Caco-2 (cell line): Measurements from ENCODE around the gene KCNK4. TPM values are rescaled to one million over a fixed set of nuclear protein-coding genes. Genes with fewer than 3 reads are reported as not detected.

Source experiments
- BruUV-seq: library from RNA; stranded (reverse); fragments of 400-500 nt; replicated peaks from 2 replicates; lab custom pipeline; 2021; lab: Mats Ljungman, UMichigan
- CTCF ChIA-PET: fragments of 300-600 bp; sonication (Branson Sonifier 250); formaldehyde crosslinking; loops from one replicate; lab custom pipeline; 2022; ENCODE audit warnings: antibody characterized with exemption; lab: Charles Lee
- POLR2A ChIA-PET: fragments of 300-600 bp; sonication (Branson Sonifier 250); formaldehyde crosslinking; loops from one replicate; lab custom pipeline; 2022; ENCODE audit warnings: antibody characterized with exemption; lab: Charles Lee
- DNase-seq, 2 experiments: peaks; one replicate each; pipeline versions ENCODE4 v3.0.0 to v3.0.0-alpha.2; 2020 to 2022
- H3K27me3 ChIP-seq: replicated peaks from 2 replicates; pipeline ENCODE4 v1.6.0; 2011; ENCODE audit warnings: low read length; ENCODE audit not compliant: control insufficient read depth, insufficient read depth
- H3K36me3 ChIP-seq: 2 replicates; pipeline ENCODE4 v1.5.1; 2011; ENCODE audit warnings: low read length; ENCODE audit not compliant: control insufficient read depth, insufficient read depth
- H3K4me1 ChIP-seq: fragments of 250-450 bp; sonication (Bioruptor Pico); 2 replicates; pipeline ENCODE4 v1.5.1; 2020; ENCODE audit warnings: mild to moderate bottlenecking
- H3K4me3 ChIP-seq: 2 replicates; pipeline ENCODE4 v1.5.1; 2011; ENCODE audit warnings: low read depth, mild to moderate bottlenecking, control low read depth, low read length
- H3K9me3 ChIP-seq: fragments of 250-450 bp; sonication (Bioruptor Pico); 2 replicates; pipeline ENCODE4 v1.5.1; 2020; ENCODE audit warnings: mild to moderate bottlenecking, moderate library complexity
- H3K27ac Mint-ChIP-seq: one replicate; pipeline ENCODE4 v1.8.0; 2022; ENCODE audit warnings: mixed read lengths; ENCODE audit not compliant: unreplicated experiment
- H3K27me3 Mint-ChIP-seq: one replicate; pipeline ENCODE4 v1.8.0; 2022; ENCODE audit warnings: mixed read lengths; ENCODE audit not compliant: insufficient read depth, unreplicated experiment
- H3K36me3 Mint-ChIP-seq: one replicate; pipeline ENCODE4 v1.8.0; 2022; ENCODE audit warnings: mild to moderate bottlenecking, mixed read lengths; ENCODE audit not compliant: insufficient read depth, unreplicated experiment
- H3K4me1 Mint-ChIP-seq: one replicate; pipeline ENCODE4 v1.8.0; 2022; ENCODE audit warnings: low read depth, mixed read lengths; ENCODE audit not compliant: unreplicated experiment
- H3K4me3 Mint-ChIP-seq: one replicate; pipeline ENCODE4 v1.8.0; 2022; ENCODE audit warnings: mild to moderate bottlenecking, moderate library complexity, mixed read lengths; ENCODE audit not compliant: unreplicated experiment
- H3K9me3 Mint-ChIP-seq: one replicate; pipeline ENCODE4 v1.8.0; 2022; ENCODE audit warnings: mixed read lengths; ENCODE audit not compliant: unreplicated experiment
- CTCF ChIP-seq, 2 experiments: fragments of 200-600 bp in 1 of 2; IDR thresholded peaks; 1 replicate in 1 of 2; 2 replicates in 1 of 2; pipeline versions ENCODE4 v1.5.1 to v1.8.0; 2011 to 2022; ENCODE audit warnings: antibody characterized with exemption in 1 of 2, control low read depth in 1 of 2, inconsistent platforms in 1 of 2, low read depth in 1 of 2, low read length in 1 of 2, mild to moderate bottlenecking in 1 of 2, moderate library complexity in 1 of 2; ENCODE audit not compliant: insufficient read depth in 1 of 2, severe bottlenecking in 1 of 2, unreplicated experiment in 1 of 2
- intact Hi-C: fragments of 100-400 bp; cut with micrococcal nuclease; formaldehyde crosslinking; loops from one replicate; pipeline ENCODE4 v1.10.0; 2022; ENCODE audit not compliant: unreplicated experiment
- total RNA-seq: library from RNA; stranded (reverse); gene quantifications from 2 replicates; pipeline ENCODE4 v1.2.3, GENCODE V29; 2022

KCNK4 gene
- total RNA-seq, 1 experiment from 2014 or later: not detected

GRCh38 chr11:64289002-64289564, 2.0 kb upstream of the KCNK4 start:
- Mint-ChIP-seq H3K36me3 (peaks cover 15% of the 10 kb centered on the region), H3K4me3 (no peak overlapping the region), H3K4me1 (peaks cover 9% of the 10 kb centered on the region), H3K9me3 (no peaks in the 10 kb centered on the region), H3K27me3 (peaks cover 9% of the 10 kb centered on the region), H3K27ac (no peak overlapping the region)
- ChIA-PET POLR2A (no interaction called here), CTCF (interaction anchor here (1.5 kb wide), 1 partner anchor 15 kb away, joined by 7 read pairs; no protein-coding TSS in a partner anchor)
- no peak for DNase-seq
- intact Hi-C loops: no loop called here
- Histone ChIP-seq H3K4me1 (peaks cover 12% of the 10 kb centered on the region), H3K4me3 (no peak overlapping the region), H3K27me3 (peaks cover 2% of the 10 kb centered on the region; the same call in 1 of the 2 replicates), H3K9me3 (no peaks in the 10 kb centered on the region), H3K36me3 (no peaks in the 10 kb centered on the region)
- no peak for TF ChIP-seq CTCF (IDR thresholded peaks at IDR 0.05; ENCODE audit: insufficient read depth in 1 of 2, low read depth in 1 of 2, low read length in 1 of 2, severe bottlenecking in 1 of 2, unreplicated experiment in 1 of 2)
- no TSS peak for BruUV-seq

DNA sequence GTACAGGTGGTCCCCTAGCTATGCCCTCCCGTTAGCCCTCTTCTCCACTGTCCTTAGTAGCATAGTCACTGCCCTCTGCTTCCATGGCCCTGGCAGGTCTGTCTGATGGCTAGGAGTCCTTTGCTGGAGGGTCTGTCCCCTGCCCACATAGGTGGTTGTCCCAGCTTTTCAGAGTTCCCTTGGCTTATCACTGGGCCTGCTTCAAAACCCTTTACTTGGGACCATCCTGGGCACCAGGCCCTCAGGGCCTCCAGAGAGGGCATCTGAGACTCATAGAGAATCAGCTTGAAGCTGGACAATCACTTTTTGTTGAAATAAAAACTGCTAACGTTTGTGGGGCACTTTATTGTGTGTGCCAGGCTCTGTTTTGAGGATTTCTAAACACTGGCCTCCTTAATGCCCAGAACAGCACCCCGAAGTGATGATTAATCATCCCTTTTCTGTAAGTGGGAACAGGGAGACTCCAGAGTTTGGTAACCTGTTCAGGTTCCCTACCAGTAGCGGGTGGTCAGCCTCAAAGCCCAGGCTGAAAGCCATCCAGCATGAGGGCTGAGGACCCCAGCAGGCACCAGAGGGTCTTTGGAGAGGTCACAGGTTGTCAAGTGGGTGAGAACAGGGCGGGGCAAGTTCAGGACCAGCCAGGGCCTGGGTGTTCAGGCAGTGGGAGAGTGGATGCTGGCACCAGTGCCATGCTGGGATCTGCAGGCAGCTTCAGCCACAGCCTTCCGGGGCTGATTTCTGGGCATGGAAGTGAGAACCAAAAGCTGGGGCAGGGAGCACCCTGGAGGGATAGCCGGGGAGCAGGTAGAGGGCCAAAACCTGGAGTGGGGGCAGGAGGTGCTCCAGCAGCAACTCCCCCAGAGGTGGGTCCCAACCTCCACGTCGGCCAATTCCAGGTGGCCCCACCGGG, 495 bp upstream of the KCNK4 start:
- H3K9me3 ChIP-seq: no peaks in the 10 kb centered on the region
- BruUV-seq: no TSS peak
- Mint-ChIP-seq H3K27me3 (peaks cover 14% of the 10 kb centered on the region), H3K9me3 (no peaks in the 10 kb centered on the region), H3K4me1 (peaks cover 9% of the 10 kb centered on the region), H3K36me3 (peaks cover 11% of the 10 kb centered on the region), H3K27ac (no peak overlapping the region), H3K4me3 (peak overlapping the region; percentile 65)
- no peak for DNase-seq
- intact Hi-C loops: no loop called here
- H3K36me3 ChIP-seq: no peaks in the 10 kb centered on the region
- ChIA-PET POLR2A (no interaction called here), CTCF (interaction anchor here (1.5 kb wide), 2 partner anchors 10 to 14 kb away, joined by 4 to 7 read pairs; no protein-coding TSS in a partner anchor)
- no peak for TF ChIP-seq CTCF (IDR thresholded peaks at IDR 0.05; ENCODE audit: insufficient read depth in 1 of 2, low read depth in 1 of 2, low read length in 1 of 2, severe bottlenecking in 1 of 2, unreplicated experiment in 1 of 2)
- H3K27me3 ChIP-seq: peaks cover 2% of the 10 kb centered on the region; the same call in 1 of the 2 replicates
- H3K4me1 ChIP-seq: peaks cover 12% of the 10 kb centered on the region
- no peak overlapping the region for H3K4me3 ChIP-seq

- Mint-ChIP-seq H3K9me3 (no peaks in the 10 kb centered on the region), H3K4me1 (peaks cover under 1% of the 10 kb centered on the region), H3K27me3 (peaks cover 14% of the 10 kb centered on the region), H3K36me3 (peaks cover 3% of the 10 kb centered on the region), H3K4me3 (peak overlapping the region; percentile 70), H3K27ac (no peak overlapping the region)
- H3K4me3 ChIP-seq: peak overlapping the region; percentile 26
- no TSS peak for BruUV-seq
- no peak for DNase-seq
- TF ChIP-seq CTCF (IDR thresholded peaks at IDR 0.05; ENCODE audit: insufficient read depth in 1 of 2, low read depth in 1 of 2, low read length in 1 of 2, severe bottlenecking in 1 of 2, unreplicated experiment in 1 of 2): no peak
- ChIA-PET POLR2A (no interaction called here), CTCF (interaction anchor here (0.7 to 1.2 kb wide), 2 partner anchors 13 to 47 kb away, joined by 3 to 5 read pairs; no protein-coding TSS in a partner anchor)
- no peaks in the 10 kb centered on the region for H3K36me3 ChIP-seq
- H3K27me3 ChIP-seq: peaks cover 2% of the 10 kb centered on the region; the same call in 1 of the 2 replicates
- intact Hi-C loops: no loop called here
- peaks cover 7% of the 10 kb centered on the region; the same call in 1 of the 2 replicates for H3K4me1 ChIP-seq
- H3K9me3 ChIP-seq: no peaks in the 10 kb centered on the region
Observed at GRCh38 chr11:64291752-64292459, 804 bp downstream of the KCNK4 start.
